SK-N-SH treated with all-trans-retinoic acid at 6 μM for 48 hours (cell line): ENCODE results near the gene SMOC2.

Source experiments
- BACH2 ChIP-seq: fragments of 250-450 bp; sonication (Bioruptor Pico); IDR thresholded peaks from 2 replicates; pipeline ENCODE4 v1.9.0; 2021; ENCODE audit warnings: mild to moderate bottlenecking, borderline replicate concordance
- CSRNP3 ChIP-seq: fragments of 250-450 bp; sonication (Bioruptor Pico); IDR thresholded peaks from 2 replicates; pipeline ENCODE4 v1.5.1; 2021; ENCODE audit warnings: mild to moderate bottlenecking, moderate library complexity
- PATZ1 ChIP-seq: fragments of 250-450 bp; sonication (Bioruptor Pico); IDR thresholded peaks from 2 replicates; pipeline ENCODE4 v1.8.0; 2020; ENCODE audit warnings: mild to moderate bottlenecking, moderate library complexity, borderline replicate concordance
- ZFP30 ChIP-seq: fragments of 450-650 bp; formaldehyde crosslinking; IDR thresholded peaks from 2 replicates; pipeline ENCODE4 v1.5.0; 2022; ENCODE audit warnings: mild to moderate bottlenecking, moderate library complexity

GRCh38 chr6:168578036-168578435 lies 137.1 kb downstream of the SMOC2 start:
- TF ChIP-seq CSRNP3 (CRISPR knock-in tag), result no peak
- no peak for TF ChIP-seq PATZ1 (CRISPR knock-in tag)
- TF ChIP-seq ZFP30, result no peak
- TF ChIP-seq BACH2 (CRISPR knock-in tag), result no peak
